ENCODE results near the gene SLC5A6. TPM values are rescaled to one million over a fixed set of nuclear protein-coding genes. Genes with fewer than 3 reads are reported as not detected.

SLC5A6 gene
- 22.1 TPM for polyA plus RNA-seq (2013, experiment 1 of 2; ENCODE audit: insufficient read length)
- polyA plus RNA-seq (2013, experiment 2 of 2; ENCODE audit: insufficient read length): 23.5 TPM

- peak; percentile 85 for DNase-seq
These were observed at the start of gene SLC5A6, which contains the start of gene ATRAID for GRCh38 chr2:27211943-27212625. SLC5A6 (minus strand) TSS chr2:27212268; CDS start chr2:27207650, 4,618 bp downstream. ATRAID (plus strand) TSS chr2:27212041; CDS start chr2:27212369, 328 bp downstream.

- DNase-seq: no peak
These were observed 49.3 kb upstream of the SLC5A6 start for GRCh38 chr2:27261241-27261925.

GRCh38 chr2:27258051-27258450, 46.0 kb upstream of the SLC5A6 start:
- DNase-seq: no peak

- no peak for DNase-seq
These were observed 44.9 kb upstream of the SLC5A6 start for GRCh38 chr2:27256855-27257454.

- DNase-seq: peak; percentile 60
These were observed 43.6 kb upstream of the SLC5A6 start for GRCh38 chr2:27255660-27256059.

- no peak for DNase-seq
These were observed 43.1 kb upstream of the SLC5A6 start for GRCh38 chr2:27255187-27255586.

- no peak for DNase-seq
These were observed 39.7 kb upstream of the SLC5A6 start for GRCh38 chr2:27251766-27252165.

GRCh38 chr2:27250652-27251379, 38.7 kb upstream of the SLC5A6 start:
- DNase-seq: no peak

GRCh38 chr2:27249891-27250651, 38.0 kb upstream of the SLC5A6 start:
- peak; percentile 29 for DNase-seq

GRCh38 chr2:27249159-27249890, 37.3 kb upstream of the SLC5A6 start:
- DNase-seq: no peak

GRCh38 chr2:27247893-27248292, 35.8 kb upstream of the SLC5A6 start:
- no peak for DNase-seq

GRCh38 chr2:27245626-27246025, 33.6 kb upstream of the SLC5A6 start:
- DNase-seq: no peak

- DNase-seq: no peak
These were observed 33.0 kb upstream of the SLC5A6 start for GRCh38 chr2:27245116-27245515.

GRCh38 chr2:27243391-27244130, 31.5 kb upstream of the SLC5A6 start:
- DNase-seq: no peak

- DNase-seq: no peak
These were observed 30.5 kb upstream of the SLC5A6 start for GRCh38 chr2:27242614-27242951.

GRCh38 chr2:27241761-27242613, 29.9 kb upstream of the SLC5A6 start:
- DNase-seq: no peak

GRCh38 chr2:27240406-27240805, 28.3 kb upstream of the SLC5A6 start:
- DNase-seq: no peak

GRCh38 chr2:27238976-27239375, 26.9 kb upstream of the SLC5A6 start:
- DNase-seq: no peak

GRCh38 chr2:27237341-27237945, 25.4 kb upstream of the SLC5A6 start:
- no peak for DNase-seq
